ENCODE measurements around the gene TMEM182.
A peak's percentile ranks its signal among the peaks of the same experiment; 100 is the strongest.

The TMEM182 gene

GRCh38 chr2:102841107-102841840 lies 79.4 kb downstream of the TMEM182 start:
- TF ChIP-seq POLR2A (IDR thresholded peaks at IDR 0.05; ENCODE audit: low read depth, low read length): no peak
- peak; percentile 21 for DNase-seq (ENCODE audit: insufficient read length, low spot score)
- no peak for FAIRE-seq

- FAIRE-seq: no peak
- no peak for DNase-seq (ENCODE audit: insufficient read length, low spot score)
- TF ChIP-seq POLR2A (IDR thresholded peaks at IDR 0.05; ENCODE audit: low read depth, low read length): no peak
Measured at GRCh38 chr2:102843764-102844443, 82.1 kb downstream of the TMEM182 start.

- DNase-seq (ENCODE audit: insufficient read length, low spot score) (no peak), FAIRE-seq (no peak)
- no peak for TF ChIP-seq POLR2A (IDR thresholded peaks at IDR 0.05; ENCODE audit: low read depth, low read length)
Measured at GRCh38 chr2:102844911-102845310, 83.1 kb downstream of the TMEM182 start.

- DNase-seq (ENCODE audit: insufficient read length, low spot score): peak; percentile 30
- TF ChIP-seq POLR2A (IDR thresholded peaks at IDR 0.05; ENCODE audit: low read depth, low read length): no peak
- FAIRE-seq: no peak
Measured at GRCh38 chr2:102848366-102848839, 86.6 kb downstream of the TMEM182 start.

- FAIRE-seq (no peak), DNase-seq (ENCODE audit: insufficient read length, low spot score) (no peak)
- TF ChIP-seq POLR2A (IDR thresholded peaks at IDR 0.05; ENCODE audit: low read depth, low read length): no peak
Measured at GRCh38 chr2:102850888-102851287, 89.1 kb downstream of the TMEM182 start.

GRCh38 chr2:102852867-102853266 lies 91.0 kb downstream of the TMEM182 start:
- FAIRE-seq: no peak
- DNase-seq (ENCODE audit: insufficient read length, low spot score): no peak
- TF ChIP-seq POLR2A (IDR thresholded peaks at IDR 0.05; ENCODE audit: low read depth, low read length): no peak
